Measurements from ENCODE around the gene OR8D2.
"Not testable (repeated sequence)": the region's sequence is repeated elsewhere in the genome, so short reads cannot be mapped to it uniquely, and the experiment has no call there.

The OR8D2 gene

GRCh38 chr11:124285610-124286344 is 34.2 kb downstream of the OR8D2 start:
- DNase-seq (ENCODE audit: low spot score), result no peak

DNA sequence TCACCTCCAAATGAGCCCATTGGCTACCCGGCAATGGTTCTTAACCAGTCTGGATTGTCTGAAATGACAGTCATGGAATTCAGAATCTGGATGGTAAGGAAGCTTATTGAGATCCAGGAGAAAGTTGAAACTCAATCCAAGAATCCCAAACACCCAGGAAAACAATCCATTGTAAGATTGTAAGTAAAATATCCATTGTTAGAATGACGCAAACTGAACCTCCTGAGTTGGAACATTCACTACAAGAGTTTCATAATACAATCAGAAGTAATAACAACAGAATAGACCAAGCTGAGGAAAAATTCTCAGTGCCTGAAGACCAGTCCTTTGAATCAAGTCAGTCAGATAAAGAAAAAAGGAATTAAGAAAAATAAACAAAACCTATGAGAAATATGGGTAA is 41.7 kb downstream of the OR8D2 start:
- DNase-seq (ENCODE audit: low spot score), result no peak

GRCh38 chr11:124277804-124278203 is 42.2 kb downstream of the OR8D2 start:
- no peak for DNase-seq (ENCODE audit: low spot score)

- DNase-seq (ENCODE audit: low spot score), result no peak
Measured at GRCh38 chr11:124277207-124277606, 42.8 kb downstream of the OR8D2 start.

GRCh38 chr11:124276081-124276480 is 43.9 kb downstream of the OR8D2 start:
- no peak for DNase-seq (ENCODE audit: low spot score)

GRCh38 chr11:124274000-124274399 is 46.0 kb downstream of the OR8D2 start:
- DNase-seq (ENCODE audit: low spot score), result no peak

DNA sequence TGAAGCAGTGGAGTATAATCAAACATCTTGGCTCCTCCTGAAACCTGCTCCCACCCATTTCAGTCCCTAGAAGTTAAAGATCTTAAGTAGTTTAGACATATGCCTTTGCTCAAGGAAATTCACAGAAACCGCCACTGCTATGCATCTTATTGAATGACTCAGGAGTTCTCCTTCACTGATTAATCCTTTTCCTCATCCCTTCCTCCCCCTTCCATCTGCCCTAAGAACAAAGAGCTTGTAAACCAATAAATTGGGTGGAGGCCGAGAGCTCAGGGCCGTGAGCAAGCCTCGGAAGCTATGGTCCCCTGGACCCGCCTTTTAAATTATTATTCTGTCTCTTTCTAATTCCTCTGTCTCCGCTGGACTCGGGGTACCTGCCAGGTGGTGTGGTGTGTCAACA is 49.1 kb downstream of the OR8D2 start:
- DNase-seq (ENCODE audit: low spot score), result not testable (repeated sequence)
